Measurements from ENCODE around the gene MEGF11. TPM values are rescaled to one million over a fixed set of nuclear protein-coding genes. Genes with fewer than 3 reads are reported as not detected.
A peak's percentile ranks its signal among the peaks of the same experiment; 100 is the strongest.
"Not testable (repeated sequence)": the region's sequence is repeated elsewhere in the genome, so short reads cannot be mapped to it uniquely, and the experiment has no call there.

The MEGF11 gene
- total RNA-seq, 6 experiments from 2014 or later = not detected

DNA sequence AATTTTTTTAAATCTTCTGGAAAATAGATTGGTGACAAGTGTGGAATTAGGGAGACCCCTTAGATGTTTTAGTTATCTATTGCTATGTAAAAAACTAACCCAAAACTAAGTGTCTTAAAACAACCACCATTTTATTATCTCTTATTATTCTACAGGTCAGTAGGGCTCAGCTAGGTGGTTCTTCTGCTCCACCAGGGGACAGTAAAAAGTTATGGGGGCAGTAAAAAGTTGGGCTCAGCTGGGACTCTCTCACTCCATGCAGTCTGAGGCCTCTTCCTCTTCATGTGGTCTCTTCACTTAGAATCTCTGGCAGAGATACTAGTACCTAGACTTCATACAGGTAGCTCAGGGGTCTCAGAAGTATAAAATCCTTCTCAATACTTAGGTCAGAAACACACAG is 21.8 kb upstream of the MEGF11 start:
- no peaks in the 10 kb centered on the region for H3K36me3 Mint-ChIP-seq (ENCODE audit: low read depth)
- H3K4me3 Mint-ChIP-seq = no peak overlapping the region
- H3K4me1 Mint-ChIP-seq (ENCODE audit: low read depth) = no peaks in the 10 kb centered on the region
- DNase-seq = no peak
- H3K27me3 Mint-ChIP-seq (ENCODE audit: insufficient read depth) = peaks cover 28% of the 10 kb centered on the region
- H3K9me3 Mint-ChIP-seq = no peaks in the 10 kb centered on the region
- H3K27ac Mint-ChIP-seq = no peak overlapping the region
- TF ChIP-seq CTCF (IDR thresholded peaks at IDR 0.05) = no peak

GRCh38 chr15:66270932-66271331 is 17.4 kb upstream of the MEGF11 start:
- H3K4me1 Mint-ChIP-seq (ENCODE audit: low read depth) = peaks cover 11% of the 10 kb centered on the region
- TF ChIP-seq CTCF (IDR thresholded peaks at IDR 0.05) = no peak
- no peak for DNase-seq
- H3K27ac Mint-ChIP-seq = no peak overlapping the region
- H3K4me3 Mint-ChIP-seq = no peak overlapping the region
- no peaks in the 10 kb centered on the region for H3K9me3 Mint-ChIP-seq
- no peaks in the 10 kb centered on the region for H3K36me3 Mint-ChIP-seq (ENCODE audit: low read depth)
- peaks cover 18% of the 10 kb centered on the region for H3K27me3 Mint-ChIP-seq (ENCODE audit: insufficient read depth)

GRCh38 chr15:66269326-66270090 is 16.0 kb upstream of the MEGF11 start:
- H3K4me3 Mint-ChIP-seq = no peak overlapping the region
- TF ChIP-seq CTCF (IDR thresholded peaks at IDR 0.05) = no peak
- no peaks in the 10 kb centered on the region for H3K36me3 Mint-ChIP-seq (ENCODE audit: low read depth)
- peaks cover 11% of the 10 kb centered on the region for H3K4me1 Mint-ChIP-seq (ENCODE audit: low read depth)
- no peak overlapping the region for H3K27ac Mint-ChIP-seq
- peak; percentile 54 for DNase-seq
- H3K27me3 Mint-ChIP-seq (ENCODE audit: insufficient read depth) = peaks cover 19% of the 10 kb centered on the region
- H3K9me3 Mint-ChIP-seq = no peaks in the 10 kb centered on the region

DNA sequence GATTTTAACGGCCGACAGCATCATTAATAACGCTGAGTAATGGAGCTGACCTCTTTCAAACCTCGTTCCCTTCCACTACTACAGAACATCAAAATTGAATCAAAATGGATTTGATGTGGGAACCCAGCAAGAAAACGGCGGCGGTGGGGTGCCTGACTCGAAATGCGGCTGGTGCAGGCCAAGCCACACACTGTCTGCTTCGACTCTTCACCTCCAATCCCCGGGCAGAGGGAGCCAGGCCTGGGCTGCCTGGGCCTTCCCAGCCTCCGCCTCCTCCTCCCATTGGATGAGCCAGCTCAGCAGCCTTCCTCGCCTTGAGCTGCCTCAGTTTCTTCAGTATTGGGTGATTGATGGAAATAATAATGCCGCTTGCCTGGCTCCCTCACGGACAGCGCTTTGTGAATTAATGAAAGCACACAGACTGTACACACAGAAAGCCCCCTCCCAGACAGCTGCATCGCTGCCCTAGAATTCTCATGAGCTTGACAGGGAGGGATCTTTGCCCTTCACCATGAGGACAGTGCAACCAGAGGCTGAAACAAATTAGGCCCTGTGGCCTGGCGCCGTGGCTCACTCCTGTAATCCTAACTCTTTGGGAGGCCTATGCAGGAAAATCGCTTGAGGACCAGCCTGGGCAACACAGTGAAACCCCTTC is 11.4 kb upstream of the MEGF11 start:
- H3K27me3 Mint-ChIP-seq (ENCODE audit: insufficient read depth) = peaks cover 38% of the 10 kb centered on the region
- peaks cover 11% of the 10 kb centered on the region for H3K4me1 Mint-ChIP-seq (ENCODE audit: low read depth)
- no peak for TF ChIP-seq CTCF (IDR thresholded peaks at IDR 0.05)
- no peak for DNase-seq
- peaks cover 10% of the 10 kb centered on the region for H3K9me3 Mint-ChIP-seq
- no peak overlapping the region for H3K4me3 Mint-ChIP-seq
- H3K27ac Mint-ChIP-seq = no peak overlapping the region
- peaks cover 8% of the 10 kb centered on the region; the same call in 1 of the 2 replicates for H3K36me3 Mint-ChIP-seq (ENCODE audit: low read depth)

- H3K36me3 Mint-ChIP-seq (ENCODE audit: low read depth); H3K4me1 Mint-ChIP-seq (ENCODE audit: low read depth); H3K27ac Mint-ChIP-seq; H3K9me3 Mint-ChIP-seq; H3K4me3 Mint-ChIP-seq; DNase-seq: not testable (repeated sequence)
- H3K27me3 Mint-ChIP-seq (ENCODE audit: insufficient read depth) = peaks cover 39% of the 10 kb centered on the region
These were observed 9.3 kb upstream of the MEGF11 start for GRCh38 chr15:66262837-66263236.

DNA sequence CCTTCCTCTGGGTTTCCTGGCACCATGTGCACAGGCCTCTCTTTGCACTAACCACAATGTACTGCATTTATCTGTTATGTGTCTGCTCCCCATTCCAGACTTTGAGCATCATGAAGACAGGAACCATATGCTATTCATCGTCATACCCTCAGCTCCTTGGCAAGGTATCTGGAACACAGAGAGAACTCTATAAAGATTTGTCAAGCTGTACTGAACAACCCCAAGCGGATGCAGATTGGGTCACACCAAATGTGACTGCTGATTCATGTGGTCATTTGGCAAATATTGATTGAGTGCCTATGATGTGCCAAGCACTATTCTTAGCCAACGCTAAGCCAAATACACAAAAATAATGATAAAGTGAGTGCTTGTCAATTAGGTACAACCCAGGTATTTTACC is 7.5 kb upstream of the MEGF11 start:
- peaks cover 44% of the 10 kb centered on the region for H3K27me3 Mint-ChIP-seq (ENCODE audit: insufficient read depth)
- H3K4me3 Mint-ChIP-seq = no peak overlapping the region
- H3K36me3 Mint-ChIP-seq (ENCODE audit: low read depth) = peaks cover 8% of the 10 kb centered on the region; the same call in 1 of the 2 replicates
- no peak for DNase-seq
- no peak overlapping the region for H3K27ac Mint-ChIP-seq
- H3K4me1 Mint-ChIP-seq (ENCODE audit: low read depth) = no peaks in the 10 kb centered on the region
- peaks cover 10% of the 10 kb centered on the region for H3K9me3 Mint-ChIP-seq
- no peak for TF ChIP-seq CTCF (IDR thresholded peaks at IDR 0.05)

Data from HFFc6 (cell line).